HS-27A (cell line): ENCODE results near the gene FRMD4A.

Experiments
- DNase-seq: peaks from one replicate; pipeline ENCODE4 v3.0.0-alpha.2; 2012; ENCODE audit warnings: low read depth, missing footprints

Gene FRMD4A

GRCh38 chr10:14186245-14186644 lies 144.5 kb downstream of the FRMD4A start:
- no peak for DNase-seq

GRCh38 chr10:14185316-14186045 lies 145.2 kb downstream of the FRMD4A start:
- DNase-seq, result peak; percentile 59

DNA sequence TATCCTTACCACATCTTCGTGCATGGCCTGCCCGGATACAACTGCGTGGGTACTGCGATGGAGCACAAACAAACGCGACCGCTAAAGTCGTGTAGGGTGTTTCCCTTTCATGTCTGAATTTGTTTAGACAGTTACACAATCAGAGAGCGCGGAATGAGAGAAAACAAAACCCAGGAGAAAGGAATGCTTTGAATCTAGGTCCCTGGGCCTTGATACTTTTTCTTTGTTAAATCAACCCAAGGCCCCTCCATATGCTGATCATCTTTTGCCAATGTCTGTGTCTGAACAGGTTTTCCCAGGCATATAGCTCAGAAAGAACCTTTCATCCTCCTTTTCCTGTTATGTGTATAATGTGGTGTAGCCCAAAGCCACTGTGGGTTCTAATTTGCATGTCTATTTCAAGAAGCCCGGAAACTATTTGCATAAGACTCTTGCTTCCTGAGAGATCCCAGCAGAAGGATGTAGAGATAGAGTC lies 145.8 kb downstream of the FRMD4A start:
- peak; percentile 30 for DNase-seq

- no peak for DNase-seq
These were observed 147.9 kb downstream of the FRMD4A start for GRCh38 chr10:14182781-14183180.

GRCh38 chr10:14181567-14181936 lies 149.2 kb downstream of the FRMD4A start:
- no peak for DNase-seq

DNA sequence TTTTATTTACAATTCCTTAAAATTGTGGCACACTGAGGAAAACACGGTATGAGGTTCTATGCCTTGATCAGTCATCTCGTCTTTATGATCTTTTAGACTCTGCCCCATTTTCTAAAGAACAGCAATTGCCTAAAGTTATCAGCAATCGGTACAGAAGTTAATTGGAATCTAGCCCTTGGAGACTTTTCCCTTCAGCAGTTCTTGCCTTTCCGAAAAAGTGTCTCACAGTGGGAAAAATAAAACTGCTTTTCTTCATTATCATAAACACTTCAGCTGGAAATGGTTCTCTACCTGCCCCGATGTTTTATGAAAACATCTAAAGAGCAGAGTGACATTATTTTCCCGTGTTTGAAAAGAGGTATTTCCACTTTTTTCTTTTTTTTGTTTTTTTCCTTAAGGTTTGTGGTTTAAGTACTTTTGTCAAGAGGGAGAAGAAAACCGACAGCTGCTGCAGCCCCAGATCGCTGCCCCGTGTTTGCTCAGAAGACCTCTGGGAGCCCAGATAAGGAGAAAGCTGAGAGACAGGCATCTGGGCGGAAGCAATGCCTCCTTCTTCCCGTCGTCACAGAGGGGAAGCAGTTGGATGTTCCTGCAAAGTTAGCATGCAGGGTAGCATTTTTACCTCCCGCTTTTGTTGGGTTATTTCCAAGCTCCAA lies 149.7 kb downstream of the FRMD4A start:
- no peak for DNase-seq

GRCh38 chr10:14179251-14179650 lies 151.5 kb downstream of the FRMD4A start:
- no peak for DNase-seq

DNA sequence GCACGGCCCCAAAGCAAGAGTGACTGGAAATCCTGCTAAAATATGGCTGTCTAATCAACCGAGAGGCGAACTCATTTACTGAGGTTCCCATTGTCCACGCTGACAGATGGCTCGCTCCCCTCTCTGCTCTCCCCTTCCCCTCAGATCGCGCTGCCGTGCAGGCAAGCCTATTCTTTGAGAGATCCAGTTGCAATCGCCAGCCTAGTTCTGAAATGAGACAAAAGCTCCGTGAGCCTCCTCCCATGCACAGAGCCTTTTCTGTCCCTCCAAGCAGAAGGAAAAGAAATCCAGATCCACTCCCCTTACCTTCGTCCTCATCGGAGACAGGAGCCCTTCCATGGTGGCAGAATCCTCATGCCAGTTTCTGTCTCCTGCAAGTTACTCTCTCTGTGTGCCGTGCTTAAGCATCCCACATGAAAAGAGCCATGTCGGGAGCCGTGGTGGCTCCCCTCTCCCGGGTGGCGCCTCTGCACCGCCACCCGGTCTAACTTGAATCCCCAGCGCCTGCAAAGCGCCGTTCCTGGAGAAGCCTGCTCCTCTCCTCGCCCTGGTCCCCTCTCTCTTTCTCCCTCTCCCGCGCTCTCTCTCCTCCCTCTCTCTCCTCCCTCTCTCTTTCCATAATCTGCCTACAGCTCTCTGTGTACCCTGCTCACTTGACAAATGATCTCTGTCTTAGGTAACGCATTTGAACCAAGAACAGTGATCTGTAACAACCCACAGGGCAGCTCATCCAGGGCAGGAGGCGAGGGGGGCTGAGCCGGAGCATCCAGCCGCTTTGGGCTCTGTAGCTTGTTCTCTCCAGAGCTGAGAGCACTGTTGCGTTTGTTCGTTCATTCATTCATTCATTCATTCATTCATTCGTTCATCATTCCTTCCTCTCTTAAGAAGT lies 156.8 kb downstream of the FRMD4A start:
- DNase-seq, result no peak

DNA sequence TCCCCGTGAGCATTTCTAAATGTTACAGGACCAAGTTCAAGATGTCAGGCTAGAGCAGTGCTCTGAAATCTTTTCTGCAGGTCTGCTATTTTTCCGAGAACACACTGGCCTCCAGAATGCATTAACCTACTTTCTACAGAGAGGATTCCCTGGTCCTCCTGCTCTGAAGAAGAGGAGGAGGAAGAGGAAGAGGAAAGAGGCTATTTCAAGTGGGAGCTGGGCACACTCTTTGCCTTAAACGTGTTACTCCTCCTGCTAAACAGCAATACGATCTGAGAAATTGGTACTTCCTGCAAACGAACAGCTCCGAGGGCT lies 157.4 kb downstream of the FRMD4A start:
- no peak for DNase-seq

DNA sequence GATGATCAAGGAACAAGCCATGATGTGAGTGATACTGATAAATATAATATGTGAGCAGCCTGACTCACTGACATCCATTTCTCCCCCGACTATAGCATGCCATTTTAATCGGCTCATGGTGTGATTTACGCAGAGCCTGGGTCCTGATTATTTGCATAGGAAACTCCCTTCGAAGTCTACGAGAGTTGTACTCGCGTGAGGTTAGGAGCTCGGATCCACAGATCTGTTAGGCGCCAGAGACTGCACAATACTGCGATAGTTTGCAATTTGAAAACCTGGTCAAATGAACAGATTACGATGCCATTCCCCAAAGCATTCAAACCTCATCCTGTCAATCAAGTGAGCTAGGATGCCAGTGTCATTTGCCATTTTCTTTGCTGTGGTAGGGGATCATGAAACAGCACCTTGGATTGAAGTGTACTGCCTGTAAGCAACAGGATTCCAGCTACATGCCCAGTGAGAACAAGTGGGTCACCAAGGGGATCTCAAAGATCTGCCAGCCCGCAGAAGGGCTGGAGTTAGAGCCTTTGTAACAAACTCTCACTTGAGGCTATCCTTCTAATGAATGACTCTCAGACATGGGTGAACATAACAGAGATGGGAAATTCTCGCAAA lies 158.3 kb downstream of the FRMD4A start:
- no peak for DNase-seq

GRCh38 chr10:14171336-14171735 lies 159.4 kb downstream of the FRMD4A start:
- no peak for DNase-seq

GRCh38 chr10:14163377-14164086 lies 167.2 kb downstream of the FRMD4A start:
- no peak for DNase-seq

GRCh38 chr10:14162629-14163344 lies 167.9 kb downstream of the FRMD4A start:
- DNase-seq, result no peak

DNA sequence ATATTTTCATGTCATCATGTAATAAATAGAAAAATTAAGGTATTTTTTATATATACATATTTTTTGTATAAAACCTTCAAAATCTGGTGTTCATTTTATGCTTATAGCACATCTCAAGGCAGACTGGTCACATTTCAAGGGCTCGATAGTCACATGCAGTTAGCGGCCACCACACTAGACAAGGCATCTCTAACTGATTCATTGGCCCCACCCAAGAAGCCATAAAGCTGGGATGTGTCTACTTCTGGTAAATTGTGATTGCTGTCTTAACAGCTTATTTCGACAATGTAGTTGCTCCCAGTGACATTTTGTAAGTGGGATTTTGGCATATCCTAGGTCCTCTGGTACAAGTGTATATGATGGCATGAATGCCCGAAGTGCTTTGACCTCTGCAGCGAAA lies 168.7 kb downstream of the FRMD4A start:
- DNase-seq, result no peak

DNA sequence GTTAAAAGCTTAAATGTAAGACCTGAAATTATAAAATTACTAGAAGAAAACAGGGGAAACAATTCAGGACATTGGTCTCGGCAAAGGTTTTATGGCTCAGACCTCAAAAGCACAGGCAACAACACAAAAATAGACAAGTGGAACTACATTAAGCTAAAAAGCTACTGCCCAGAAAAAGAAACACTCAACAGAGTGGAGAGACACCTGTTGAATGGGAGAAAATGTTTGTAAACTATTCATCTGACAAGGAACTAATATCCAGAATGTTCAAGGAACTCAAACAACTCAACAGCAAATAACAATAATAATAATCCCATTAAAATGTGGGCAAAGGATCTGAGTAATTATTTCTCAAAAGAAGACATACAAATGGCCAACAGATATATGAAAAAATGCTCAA lies 170.4 kb downstream of the FRMD4A start:
- no peak for DNase-seq

- no peak for DNase-seq
These were observed 172.1 kb downstream of the FRMD4A start for GRCh38 chr10:14158575-14158974.

DNA sequence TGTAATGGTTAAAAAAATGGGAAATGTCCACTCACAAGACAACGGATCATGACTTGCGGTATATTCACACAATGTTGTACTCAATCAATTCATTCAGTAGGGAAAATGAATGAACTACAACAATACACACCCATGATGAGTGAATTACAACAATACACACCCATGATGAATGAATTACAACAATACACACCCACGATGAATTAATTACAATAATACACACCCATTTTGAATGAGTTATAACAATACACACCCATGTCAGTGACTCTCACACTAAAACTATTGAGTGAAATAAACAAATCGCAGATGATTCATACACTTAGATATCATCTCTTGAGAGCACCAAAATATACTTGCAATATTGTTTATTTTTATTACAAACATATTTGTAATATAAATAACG lies 174.6 kb downstream of the FRMD4A start:
- no peak for DNase-seq

- no peak for DNase-seq
These were observed 177.1 kb downstream of the FRMD4A start for GRCh38 chr10:14153570-14154055.

GRCh38 chr10:14151571-14151970 lies 179.2 kb downstream of the FRMD4A start:
- no peak for DNase-seq

DNA sequence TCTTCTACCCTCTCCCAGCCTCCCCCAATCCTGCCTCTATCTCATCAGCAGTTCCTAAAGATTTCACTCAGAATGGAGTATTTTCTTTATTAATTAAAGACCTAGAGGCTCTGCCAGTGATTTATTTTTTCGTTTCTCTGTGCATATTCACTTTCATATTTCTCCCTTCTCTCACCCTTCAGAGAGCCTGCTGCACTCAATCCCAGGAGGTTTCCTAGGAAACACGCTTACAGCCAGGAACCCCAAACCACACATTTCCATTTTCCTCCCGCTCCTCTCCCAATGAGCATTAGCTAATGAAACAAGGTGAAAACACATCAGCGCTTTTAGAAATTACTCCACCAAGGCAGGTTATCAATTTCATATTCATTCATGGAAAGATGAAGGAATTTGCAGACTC lies 180.2 kb downstream of the FRMD4A start:
- no peak for DNase-seq

GRCh38 chr10:14146501-14146900 lies 184.2 kb downstream of the FRMD4A start:
- DNase-seq, result no peak
